GM23248 (cell line): Measurements from ENCODE around the gene LYRM2. TPM values are rescaled to one million over a fixed set of nuclear protein-coding genes. Genes with fewer than 3 reads are reported as not detected.
A peak's percentile ranks its signal among the peaks of the same experiment; 100 is the strongest.
"Not testable (repeated sequence)": the region's sequence is repeated elsewhere in the genome, so short reads cannot be mapped to it uniquely, and the experiment has no call there.

Experiments
- DNase-seq: peaks from one replicate; pipeline ENCODE4 v3.0.0-alpha.2; 2015
- H2AFZ ChIP-seq: fragments of 200-600 bp; sonication (generic); 2 replicates; pipeline ENCODE4 v1.6.1; 2016; ENCODE audit warnings: antibody characterized with exemption
- H3F3A ChIP-seq: fragments of 200-600 bp; sonication (generic); 2 replicates; pipeline ENCODE4 v1.6.1; 2016; ENCODE audit warnings: mild to moderate bottlenecking, antibody characterized with exemption, mixed run types; ENCODE audit not compliant: insufficient read depth
- H3K27ac ChIP-seq: fragments of 200-600 bp; sonication (generic); 2 replicates; pipeline ENCODE4 v1.5.1; 2016; ENCODE audit warnings: mild to moderate bottlenecking
- H3K27me3 ChIP-seq: fragments of 200-600 bp; sonication (generic); replicated peaks from 2 replicates; pipeline ENCODE4 v1.6.1; 2016; ENCODE audit warnings: mild to moderate bottlenecking; ENCODE audit not compliant: insufficient read depth
- H3K36me3 ChIP-seq: fragments of 200-600 bp; sonication (generic); 2 replicates; pipeline ENCODE4 v1.6.1; 2016; ENCODE audit warnings: low read depth, mild to moderate bottlenecking
- H3K4me1 ChIP-seq: fragments of 200-600 bp; sonication (generic); 2 replicates; pipeline ENCODE4 v1.6.1; 2016; ENCODE audit warnings: mild to moderate bottlenecking; ENCODE audit not compliant: insufficient read depth
- H3K4me2 ChIP-seq: fragments of 200-600 bp; sonication (generic); one replicate; pipeline ENCODE4 v1.6.1; 2016; ENCODE audit warnings: mild to moderate bottlenecking; ENCODE audit not compliant: unreplicated experiment
- H3K4me3 ChIP-seq: fragments of 200-600 bp; sonication (generic); 2 replicates; pipeline ENCODE4 v1.5.1; 2016; ENCODE audit warnings: mild to moderate bottlenecking
- H3K79me2 ChIP-seq: fragments of 200-600 bp; sonication (generic); 2 replicates; pipeline ENCODE4 v1.6.1; 2016; ENCODE audit warnings: mild to moderate bottlenecking; ENCODE audit not compliant: insufficient read depth
- H3K9ac ChIP-seq: fragments of 200-600 bp; sonication (generic); 2 replicates; pipeline ENCODE4 v1.6.1; 2016; ENCODE audit warnings: mild to moderate bottlenecking
- H3K9me2 ChIP-seq: fragments of 200-600 bp; sonication (generic); 2 replicates; pipeline ENCODE4 v1.6.1; 2016; ENCODE audit warnings: mixed run types, mild to moderate bottlenecking, moderate library complexity; ENCODE audit not compliant: insufficient read depth
- H3K9me3 ChIP-seq: fragments of 200-600 bp; sonication (generic); one replicate; pipeline ENCODE4 v1.6.1; 2017; ENCODE audit warnings: low read depth
- H4K20me1 ChIP-seq: fragments of 200-600 bp; sonication (generic); 2 replicates; pipeline ENCODE4 v1.6.0; 2016; ENCODE audit not compliant: insufficient read depth
- EZH2 ChIP-seq: fragments of 200-600 bp; sonication (generic); IDR thresholded peaks from 2 replicates; pipeline ENCODE4 v1.6.1; 2018; ENCODE audit warnings: antibody characterized with exemption, mild to moderate bottlenecking; ENCODE audit not compliant: insufficient read depth, poor library complexity, severe bottlenecking
- EZH2phosphoT487 ChIP-seq: fragments of 200-600 bp; sonication (generic); IDR thresholded peaks from 2 replicates; pipeline ENCODE4 v1.6.1; 2018; ENCODE audit warnings: antibody characterized with exemption, moderate library complexity, mild to moderate bottlenecking, low read depth; ENCODE audit not compliant: insufficient read depth
- WGBS, 2 experiments: methylation state at CpG; one replicate each; pipeline ENCODE4 v1.1.6; 2015 to 2017; ENCODE audit warnings: low lambda C conversion rate in 2 of 2, low coverage in 1 of 2; ENCODE audit errors: missing lambda C conversion rate in 2 of 2; 5-methylcytosine and 5-hydroxymethylcytosine counted together
- in situ Hi-C: fragments of 300-500 bp; cut with MboI; formaldehyde crosslinking; loops from 2 replicates; pipeline ENCODE4 v1.15.0; 2020
- polyA plus RNA-seq: library from polyadenylated mRNA; unstranded; fragments of >200 nt; fragmentation: Nextera tagmentation; extraction: Ambion mirVana; gene quantifications from 2 replicates; pipeline ENCODE4 v1.2.1, GENCODE V29; 2016
- total RNA-seq: library from RNA; depleted of rRNA; stranded (reverse); fragments of >200 nt; shearing (Covaris generic); gene quantifications from 2 replicates; pipeline ENCODE4 v1.2.3, GENCODE V29; 2014

The LYRM2 gene
- total and polyA plus RNA-seq, 2 experiments from 2014 or later, result 30.6 to 69.5 TPM

- WGBS, 2 experiments, result 5 to 9% methylated on average over 7 of the region's 7 CpGs
- no peaks in the 10 kb centered on the region for H3K9me2 ChIP-seq
- peak overlapping the region; percentile 92 for H3K9ac ChIP-seq
- peaks cover 4% of the 10 kb centered on the region; the same call in 1 of the 2 replicates for H3K36me3 ChIP-seq
- no peak for DNase-seq
- no peaks in the 10 kb centered on the region for H3K27me3 ChIP-seq
- peak overlapping the region; percentile 93 for H3K4me2 ChIP-seq
- peaks cover 18% of the 10 kb centered on the region for H3K79me2 ChIP-seq
- peak overlapping the region; percentile 84 for H3K4me3 ChIP-seq
- in situ Hi-C loops, result no loop called here
- peak overlapping the region; percentile 83 for H3K27ac ChIP-seq
- H2AFZ ChIP-seq, result peak overlapping the region; percentile 97
- H4K20me1 ChIP-seq, result no peaks in the 10 kb centered on the region
- H3F3A ChIP-seq, result peaks cover 5% of the 10 kb centered on the region; the same call in 1 of the 2 replicates
- H3K9me3 ChIP-seq, result no peaks in the 10 kb centered on the region
- TF ChIP-seq EZH2phosphoT487 (no peak), EZH2 (no peak)
- peaks cover 4% of the 10 kb centered on the region; the same call in 1 of the 2 replicates for H3K4me1 ChIP-seq
Observed at GRCh38 chr6:89637960-89638319, 607 bp downstream of the LYRM2 start.

DNA sequence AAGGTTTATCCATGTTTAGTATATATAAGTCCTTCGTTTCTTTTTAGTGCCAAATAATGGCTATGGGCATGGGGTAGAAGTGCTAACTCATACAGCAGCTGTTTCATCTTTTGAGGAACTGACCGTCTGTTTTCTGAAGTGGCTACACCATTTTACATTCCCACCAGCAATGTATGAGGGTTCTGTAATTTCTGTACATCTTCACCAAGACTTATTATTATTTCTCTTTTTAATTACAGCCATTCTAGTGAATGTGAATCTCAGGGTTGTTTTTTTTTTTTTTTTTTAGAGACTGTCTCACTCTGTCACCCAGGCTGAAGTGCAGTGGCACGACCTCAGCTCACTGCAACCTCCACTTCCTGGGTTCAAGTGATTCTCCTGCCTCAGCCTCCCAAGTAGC lies 2.1 kb downstream of the LYRM2 start:
- H2AFZ ChIP-seq, H3K9me2 ChIP-seq, H3K36me3 ChIP-seq, H3K4me1 ChIP-seq, in situ Hi-C loops, H3K9me3 ChIP-seq, H3K27me3 ChIP-seq, H3F3A ChIP-seq, H3K4me2 ChIP-seq, H3K27ac ChIP-seq, H3K4me3 ChIP-seq, H3K9ac ChIP-seq, H4K20me1 ChIP-seq, DNase-seq: not testable (repeated sequence)
- peaks cover 18% of the 10 kb centered on the region for H3K79me2 ChIP-seq
- WGBS, 2 experiments, result 96 to 98% methylated on average over 3 of the region's 3 CpGs

GRCh38 chr6:89630488-89630887 lies 8.1 kb downstream of the LYRM2 start:
- Histone ChIP-seq H3K4me1 (no peaks in the 10 kb centered on the region), H4K20me1 (no peaks in the 10 kb centered on the region), H3K79me2 (no peaks in the 10 kb centered on the region), H3K27ac (no peak overlapping the region), H3K9me2 (no peaks in the 10 kb centered on the region; the same call in 1 of the 2 replicates), H3K36me3 (no peaks in the 10 kb centered on the region), H2AFZ (no peak overlapping the region), H3F3A (no peaks in the 10 kb centered on the region), H3K9me3 (no peaks in the 10 kb centered on the region), H3K4me2 (no peak overlapping the region), H3K9ac (no peak overlapping the region), H3K27me3 (no peaks in the 10 kb centered on the region), H3K4me3 (no peak overlapping the region)
- no peak for TF ChIP-seq EZH2phosphoT487
- no peak for TF ChIP-seq EZH2
- in situ Hi-C loops, result no loop called here
- no peak for DNase-seq
- 85% methylated on average over 9 of the region's 9 CpGs for WGBS, 2 experiments

- H3K27ac ChIP-seq, result no peak overlapping the region
- H3K36me3 ChIP-seq, result no peaks in the 10 kb centered on the region
- H3K79me2 ChIP-seq, result no peaks in the 10 kb centered on the region
- H3K4me2 ChIP-seq, result no peak overlapping the region
- H3K27me3 ChIP-seq, result no peaks in the 10 kb centered on the region
- no peaks in the 10 kb centered on the region for H3K9me3 ChIP-seq
- no peak overlapping the region for H2AFZ ChIP-seq
- 80 to 84% methylated on average over 8 of the region's 8 CpGs for WGBS, 2 experiments
- H3F3A ChIP-seq, result no peaks in the 10 kb centered on the region
- no peaks in the 10 kb centered on the region for H3K9me2 ChIP-seq
- DNase-seq, result no peak
- no peaks in the 10 kb centered on the region for H3K4me1 ChIP-seq
- no peak for TF ChIP-seq EZH2
- TF ChIP-seq EZH2phosphoT487, result no peak
- no peak overlapping the region for H3K4me3 ChIP-seq
- in situ Hi-C loops, result no loop called here
- H3K9ac ChIP-seq, result no peak overlapping the region
- H4K20me1 ChIP-seq, result no peaks in the 10 kb centered on the region
Observed at GRCh38 chr6:89623749-89624148, 14.8 kb downstream of the LYRM2 start.

- Histone ChIP-seq H2AFZ (no peak overlapping the region), H3K9me3 (no peaks in the 10 kb centered on the region), H3K4me3 (no peak overlapping the region), H3K9ac (no peak overlapping the region), H3K27me3 (no peaks in the 10 kb centered on the region), H3K4me1 (no peaks in the 10 kb centered on the region), H3K9me2 (no peaks in the 10 kb centered on the region), H3F3A (no peaks in the 10 kb centered on the region), H3K4me2 (no peak overlapping the region), H4K20me1 (no peaks in the 10 kb centered on the region), H3K36me3 (no peaks in the 10 kb centered on the region), H3K79me2 (no peaks in the 10 kb centered on the region), H3K27ac (no peak overlapping the region)
- DNase-seq, result no peak
- in situ Hi-C loops, result loop anchor here (10.0 kb wide), 1 partner anchor 185 kb away; the partner anchor contains the start of gene ANKRD6
- TF ChIP-seq EZH2phosphoT487 (no peak), EZH2 (no peak)
- WGBS, 2 experiments, result 91 to 92% methylated on average over 6 of the region's 6 CpGs
Observed at GRCh38 chr6:89619567-89619966, 19.0 kb downstream of the LYRM2 start.
